GM12878 (cell line): Measurements from ENCODE around the gene MDFIC. TPM values are rescaled to one million over a fixed set of nuclear protein-coding genes. Genes with fewer than 3 reads are reported as not detected.

Source experiments
- ATAC-seq: fragments of 200-7000 bp; cut with Tn5 transposase; 3 replicates; pipeline ENCODE4 v1.9.1; 2020; ENCODE audit warnings: mild to moderate bottlenecking, moderate library complexity
- BruUV-seq: library from RNA; stranded (reverse); fragments of 400-500 nt; replicated peaks from 2 replicates; lab custom pipeline; 2021; lab: Mats Ljungman, UMichigan
- CTCF ChIA-PET: fragments of 300-600 bp; sonication (Branson Sonifier 250); formaldehyde crosslinking; extraction: SDS; loops from one replicate; lab custom pipeline; 2021; ENCODE audit warnings: inconsistent platforms; lab: Yijun Ruan, JAX
- POLR2A ChIA-PET: fragments of 350-600 bp; formaldehyde crosslinking; extraction: SDS; loops from one replicate; lab custom pipeline; 2021; ENCODE audit warnings: inconsistent platforms; lab: Charles Lee
- RAD21 ChIA-PET: fragments of 300-600 bp; sonication (Branson Sonifier 250); formaldehyde crosslinking; loops from one replicate; lab custom pipeline; 2023; ENCODE audit warnings: antibody characterized with exemption; ENCODE audit not compliant: unreplicated experiment; lab: Charles Lee
- SMC1A ChIA-PET: fragments of 300-600 bp; sonication (Branson Sonifier 250); formaldehyde crosslinking; loops from one replicate; lab custom pipeline; 2023; ENCODE audit not compliant: unreplicated experiment, uncharacterized antibody; lab: Charles Lee
- DNase-seq: peaks from one replicate; pipeline ENCODE4 v3.0.0-alpha.2; 2011; ENCODE audit warnings: low read depth, low spot score
- FAIRE-seq: peaks from 3 replicates; lab custom pipeline; 2011; peaks lifted over from hg19 to GRCh38; lab: Jason Lieb, UNC
- H2AFZ ChIP-seq: 2 replicates; pipeline ENCODE4 v1.6.0; 2011; ENCODE audit warnings: low read depth, low read length, control low read depth; ENCODE audit not compliant: control insufficient read depth
- H3K27ac ChIP-seq: 2 replicates; pipeline ENCODE4 v1.5.1; 2011; ENCODE audit warnings: control low read depth; ENCODE audit not compliant: control insufficient read depth, insufficient read depth
- H3K27me3 ChIP-seq, 2 experiments: replicated peaks in 1 of 2; 2 replicates each; pipeline versions ENCODE4 v1.6.0 to v1.6.1; 2011; ENCODE audit warnings: low read length in 1 of 2; ENCODE audit not compliant: control insufficient read depth in 2 of 2, insufficient read depth in 2 of 2
- H3K36me3 ChIP-seq, 2 experiments: 2 replicates each; pipeline ENCODE4 v1.5.1; 2011; ENCODE audit warnings: low read length in 1 of 2; ENCODE audit not compliant: control insufficient read depth in 2 of 2, insufficient read depth in 2 of 2
- H3K4me1 ChIP-seq: 2 replicates; pipeline ENCODE4 v1.6.1; 2011; ENCODE audit warnings: mild to moderate bottlenecking, low read length, moderate library complexity, mixed read lengths; ENCODE audit not compliant: control insufficient read depth, insufficient read depth
- H3K4me2 ChIP-seq: 2 replicates; pipeline ENCODE4 v1.6.0; 2011; ENCODE audit warnings: control low read depth; ENCODE audit not compliant: control insufficient read depth, insufficient read depth
- H3K4me3 ChIP-seq: fragments of 200-600 bp; sonication (generic); 2 replicates; pipeline ENCODE4 v1.5.1; 2016
- H3K79me2 ChIP-seq: 2 replicates; pipeline ENCODE4 v1.6.0; 2011; ENCODE audit warnings: low read length; ENCODE audit not compliant: control insufficient read depth, insufficient read depth
- H3K9ac ChIP-seq: 2 replicates; pipeline ENCODE4 v1.8.0; 2011; ENCODE audit warnings: low read length, control low read depth, mixed read lengths; ENCODE audit not compliant: control insufficient read depth, insufficient read depth
- H3K9me3 ChIP-seq: replicated peaks from 3 replicates; pipeline ENCODE4 v1.5.1; 2011; ENCODE audit warnings: mild to moderate bottlenecking, low read length; ENCODE audit not compliant: control insufficient read depth, insufficient read depth
- H4K20me1 ChIP-seq: 2 replicates; pipeline ENCODE4 v1.6.0; 2011; ENCODE audit not compliant: control insufficient read depth, insufficient read depth
- HDGF ChIP-seq: fragments of 450-650 bp; IDR thresholded peaks from 2 replicates; pipeline ENCODE4 v1.6.1; 2016; ENCODE audit warnings: antibody characterized with exemption
- MYC ChIP-seq: IDR thresholded peaks from 2 replicates; pipeline ENCODE4 v1.6.1; 2011; ENCODE audit warnings: mild to moderate bottlenecking, low read length, moderate library complexity, inconsistent platforms; ENCODE audit not compliant: insufficient read depth, insufficient replicate concordance, insufficient read length, severe bottlenecking
- WGBS: methylation state at CpG from one replicate; pipeline ENCODE4 v1.1.6; 2016; ENCODE audit warnings: low lambda C conversion rate; ENCODE audit not compliant: insufficient replicate concordance, insufficient coverage; ENCODE audit errors: missing lambda C conversion rate; 5-methylcytosine and 5-hydroxymethylcytosine counted together
- in situ Hi-C: fragments of 300-500 bp; cut with MboI; formaldehyde crosslinking; loops from 9 replicates; pipeline ENCODE4 v1.14.3; 2018; ENCODE audit warnings: mixed read lengths
- intact Hi-C: fragments of 100-400 bp; cut with micrococcal nuclease; formaldehyde crosslinking; loops from one replicate; pipeline ENCODE4 v1.14.2; 2022; ENCODE audit not compliant: unreplicated experiment
- polyA plus RNA-seq, 11 experiments: library from polyadenylated mRNA; depleted of rRNA in 4 of 11; unstranded in 6 of 11; stranded (reverse) in 5 of 11; fragments of >200 nt; fragmentation: Nextera tagmentation in 4 of 11; fragmentation: Illumina TruSeq in 1 of 11; extraction: Ambion mirVana in 4 of 11; extraction: Trizol in 1 of 11; gene quantifications; 1 replicate in 1 of 11; 2 replicates in 10 of 11; pipeline versions ENCODE4 v1.2.1 to v1.2.3, GENCODE V29; 2011 to 2016; ENCODE audit warnings: inconsistent platforms in 2 of 11, missing spikeins in 2 of 11, low read depth in 1 of 11
- total RNA-seq, 4 experiments: library from RNA; depleted of rRNA in 3 of 4; stranded (reverse); fragments of >200 nt in 3 of 4; fragmentation: Illumina TruSeq in 1 of 4; extraction: Trizol in 1 of 4; gene quantifications; 2 replicates each; pipeline versions ENCODE4 v1.2.1 to v1.2.3, GENCODE V29; 2013 to 2021
- TF ChIP-seq, protein P1 (sequence below): fragments of 450-650 bp; IDR thresholded peaks from 2 replicates; pipeline ENCODE4 v1.6.1; 2017; ENCODE audit warnings: mild to moderate bottlenecking, moderate library complexity
- TF ChIP-seq, protein P2 (sequence below): fragments of 450-650 bp; IDR thresholded peaks from 2 replicates; pipeline ENCODE4 v1.6.1; 2016; ENCODE audit warnings: mild to moderate bottlenecking
- TF ChIP-seq, protein P3 (sequence below): fragments of 450-650 bp; IDR thresholded peaks from 2 replicates; pipeline ENCODE4 v1.6.1; 2018; ENCODE audit warnings: mild to moderate bottlenecking, low read depth, moderate library complexity; ENCODE audit not compliant: partially characterized antibody

The MDFIC gene
- total and polyA plus RNA-seq, 10 of the 15 experiments (the other 5 are each of a cell fraction or from before 2014, with no cell fraction given), result 7.3 to 58.4 (median 40.0) TPM

DNA sequence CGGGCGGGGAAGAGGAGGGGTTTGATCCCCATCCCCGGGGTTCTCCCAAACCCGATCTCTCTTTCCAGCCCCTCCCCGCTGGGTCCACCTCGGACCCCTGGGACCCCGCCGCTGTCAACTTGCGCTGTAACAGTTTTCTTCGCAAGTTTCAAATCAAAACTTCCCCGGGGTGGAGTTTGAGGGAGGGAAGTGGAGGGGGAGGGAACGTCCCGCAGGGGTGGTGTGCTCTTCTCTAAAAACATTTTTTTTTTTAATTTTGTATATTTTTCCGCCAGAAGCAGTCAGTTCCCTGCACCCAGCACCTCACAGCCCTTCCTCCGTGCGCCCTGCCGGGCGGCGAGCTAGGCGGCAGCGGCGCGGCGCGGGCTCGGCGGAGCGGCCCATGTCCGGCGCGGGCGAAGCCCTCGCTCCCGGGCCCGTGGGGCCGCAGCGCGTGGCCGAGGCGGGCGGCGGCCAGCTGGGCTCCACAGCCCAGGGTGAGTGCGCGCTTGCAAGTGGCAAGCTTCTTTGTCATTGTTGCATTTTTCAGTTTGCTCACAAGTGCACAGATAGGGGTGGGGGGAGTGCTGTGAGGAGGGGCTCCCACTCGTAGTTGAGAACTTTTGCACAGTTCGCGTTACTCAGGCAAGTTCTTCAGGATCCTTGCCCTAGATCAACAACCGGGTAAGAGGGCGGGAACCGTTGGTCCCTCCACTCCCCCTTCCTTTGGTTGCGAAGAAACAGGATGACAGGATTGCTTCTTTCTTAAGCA, 933 bp downstream of the MDFIC start (continued):
- TF ChIP-seq, protein P1, sequence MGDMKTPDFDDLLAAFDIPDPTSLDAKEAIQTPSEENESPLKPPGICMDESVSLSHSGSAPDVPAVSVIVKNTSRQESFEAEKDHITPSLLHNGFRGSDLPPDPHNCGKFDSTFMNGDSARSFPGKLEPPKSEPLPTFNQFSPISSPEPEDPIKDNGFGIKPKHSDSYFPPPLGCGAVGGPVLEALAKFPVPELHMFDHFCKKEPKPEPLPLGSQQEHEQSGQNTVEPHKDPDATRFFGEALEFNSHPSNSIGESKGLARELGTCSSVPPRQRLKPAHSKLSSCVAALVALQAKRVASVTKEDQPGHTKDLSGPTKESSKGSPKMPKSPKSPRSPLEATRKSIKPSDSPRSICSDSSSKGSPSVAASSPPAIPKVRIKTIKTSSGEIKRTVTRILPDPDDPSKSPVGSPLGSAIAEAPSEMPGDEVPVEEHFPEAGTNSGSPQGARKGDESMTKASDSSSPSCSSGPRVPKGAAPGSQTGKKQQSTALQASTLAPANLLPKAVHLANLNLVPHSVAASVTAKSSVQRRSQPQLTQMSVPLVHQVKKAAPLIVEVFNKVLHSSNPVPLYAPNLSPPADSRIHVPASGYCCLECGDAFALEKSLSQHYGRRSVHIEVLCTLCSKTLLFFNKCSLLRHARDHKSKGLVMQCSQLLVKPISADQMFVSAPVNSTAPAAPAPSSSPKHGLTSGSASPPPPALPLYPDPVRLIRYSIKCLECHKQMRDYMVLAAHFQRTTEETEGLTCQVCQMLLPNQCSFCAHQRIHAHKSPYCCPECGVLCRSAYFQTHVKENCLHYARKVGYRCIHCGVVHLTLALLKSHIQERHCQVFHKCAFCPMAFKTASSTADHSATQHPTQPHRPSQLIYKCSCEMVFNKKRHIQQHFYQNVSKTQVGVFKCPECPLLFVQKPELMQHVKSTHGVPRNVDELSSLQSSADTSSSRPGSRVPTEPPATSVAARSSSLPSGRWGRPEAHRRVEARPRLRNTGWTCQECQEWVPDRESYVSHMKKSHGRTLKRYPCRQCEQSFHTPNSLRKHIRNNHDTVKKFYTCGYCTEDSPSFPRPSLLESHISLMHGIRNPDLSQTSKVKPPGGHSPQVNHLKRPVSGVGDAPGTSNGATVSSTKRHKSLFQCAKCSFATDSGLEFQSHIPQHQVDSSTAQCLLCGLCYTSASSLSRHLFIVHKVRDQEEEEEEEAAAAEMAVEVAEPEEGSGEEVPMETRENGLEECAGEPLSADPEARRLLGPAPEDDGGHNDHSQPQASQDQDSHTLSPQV, result no peak

DNA sequence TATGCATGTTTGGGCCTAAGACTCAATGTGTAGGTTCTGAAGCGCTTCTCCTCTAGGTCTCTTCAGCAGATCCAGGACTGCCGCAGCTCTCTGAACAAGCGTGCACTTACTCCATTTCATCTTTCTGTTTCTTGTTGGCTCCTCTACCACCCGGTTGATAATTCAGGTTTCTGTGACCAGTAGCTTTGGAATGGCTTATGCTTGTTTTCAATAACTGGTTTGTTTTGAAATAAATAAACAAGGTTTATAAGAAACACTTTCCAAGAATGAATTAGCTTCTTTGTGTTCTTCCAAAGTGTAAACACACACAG, 1.5 kb downstream of the MDFIC start:
- WGBS, result 1% methylated on average over 4 of the region's 4 CpGs
- CTCF ChIA-PET, result interaction anchor here (1.6 to 7.8 kb wide), 6 partner anchors 9 to 294 kb away, joined by 7 to 48 read pairs (median 20); no protein-coding TSS in a partner anchor
- DNase-seq (no peak), FAIRE-seq (no peak), ATAC-seq (peak; percentile 24)
- H3K9ac ChIP-seq, result peak overlapping the region; percentile 89
- peaks cover 16% of the 10 kb centered on the region for H3K4me1 ChIP-seq
- SMC1A ChIA-PET, result interaction anchor here (0.8 to 5.7 kb wide), 11 partner anchors 16 to 472 kb away, joined by 3 to 154 read pairs (median 3); no protein-coding TSS in a partner anchor
- no peaks in the 10 kb centered on the region for H3K36me3 ChIP-seq
- H3K27ac ChIP-seq, result peak overlapping the region; percentile 92
- H3K4me2 ChIP-seq, result peak overlapping the region; percentile 15; the same call in 1 of the 2 replicates
- peak overlapping the region; percentile 85 for H3K4me3 ChIP-seq
- in situ Hi-C loops, result no loop called here
- no peaks in the 10 kb centered on the region for H3K9me3 ChIP-seq
- peaks cover 83% of the 10 kb centered on the region for H3K79me2 ChIP-seq
- H2AFZ ChIP-seq, result peak overlapping the region; percentile 25; the same call in 1 of the 2 replicates
- H3K27me3 ChIP-seq, result no peaks in the 10 kb centered on the region
- POLR2A ChIA-PET, result interaction anchor here (0.6 to 2.6 kb wide), 6 partner anchors 10 to 90 kb away, joined by 3 to 19 read pairs (median 4); no protein-coding TSS in a partner anchor
- RAD21 ChIA-PET, result interaction anchor here (0.7 to 5.6 kb wide), 12 partner anchors 9 to 446 kb away, joined by 3 to 80 read pairs (median 4); no protein-coding TSS in a partner anchor
- no peaks in the 10 kb centered on the region for H4K20me1 ChIP-seq
- no TSS peak for BruUV-seq
- intact Hi-C loops, result loop anchor here (2.0 to 5.0 kb wide), 2 partner anchors 13 to 291 kb away; no protein-coding TSS in a partner anchor
- TF ChIP-seq HDGF, result no peak
- TF ChIP-seq MYC, result no peak
- TF ChIP-seq, protein P1, result no peak
- TF ChIP-seq, protein P2, sequence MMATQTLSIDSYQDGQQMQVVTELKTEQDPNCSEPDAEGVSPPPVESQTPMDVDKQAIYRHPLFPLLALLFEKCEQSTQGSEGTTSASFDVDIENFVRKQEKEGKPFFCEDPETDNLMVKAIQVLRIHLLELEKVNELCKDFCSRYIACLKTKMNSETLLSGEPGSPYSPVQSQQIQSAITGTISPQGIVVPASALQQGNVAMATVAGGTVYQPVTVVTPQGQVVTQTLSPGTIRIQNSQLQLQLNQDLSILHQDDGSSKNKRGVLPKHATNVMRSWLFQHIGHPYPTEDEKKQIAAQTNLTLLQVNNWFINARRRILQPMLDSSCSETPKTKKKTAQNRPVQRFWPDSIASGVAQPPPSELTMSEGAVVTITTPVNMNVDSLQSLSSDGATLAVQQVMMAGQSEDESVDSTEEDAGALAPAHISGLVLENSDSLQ, result no peak
- TF ChIP-seq, protein P3, sequence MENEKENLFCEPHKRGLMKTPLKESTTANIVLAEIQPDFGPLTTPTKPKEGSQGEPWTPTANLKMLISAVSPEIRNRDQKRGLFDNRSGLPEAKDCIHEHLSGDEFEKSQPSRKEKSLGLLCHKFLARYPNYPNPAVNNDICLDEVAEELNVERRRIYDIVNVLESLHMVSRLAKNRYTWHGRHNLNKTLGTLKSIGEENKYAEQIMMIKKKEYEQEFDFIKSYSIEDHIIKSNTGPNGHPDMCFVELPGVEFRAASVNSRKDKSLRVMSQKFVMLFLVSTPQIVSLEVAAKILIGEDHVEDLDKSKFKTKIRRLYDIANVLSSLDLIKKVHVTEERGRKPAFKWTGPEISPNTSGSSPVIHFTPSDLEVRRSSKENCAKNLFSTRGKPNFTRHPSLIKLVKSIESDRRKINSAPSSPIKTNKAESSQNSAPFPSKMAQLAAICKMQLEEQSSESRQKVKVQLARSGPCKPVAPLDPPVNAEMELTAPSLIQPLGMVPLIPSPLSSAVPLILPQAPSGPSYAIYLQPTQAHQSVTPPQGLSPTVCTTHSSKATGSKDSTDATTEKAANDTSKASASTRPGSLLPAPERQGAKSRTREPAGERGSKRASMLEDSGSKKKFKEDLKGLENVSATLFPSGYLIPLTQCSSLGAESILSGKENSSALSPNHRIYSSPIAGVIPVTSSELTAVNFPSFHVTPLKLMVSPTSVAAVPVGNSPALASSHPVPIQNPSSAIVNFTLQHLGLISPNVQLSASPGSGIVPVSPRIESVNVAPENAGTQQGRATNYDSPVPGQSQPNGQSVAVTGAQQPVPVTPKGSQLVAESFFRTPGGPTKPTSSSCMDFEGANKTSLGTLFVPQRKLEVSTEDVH, result no peak
